ENCODE data around the gene TMEM150B.

TMEM150B gene

DNA sequence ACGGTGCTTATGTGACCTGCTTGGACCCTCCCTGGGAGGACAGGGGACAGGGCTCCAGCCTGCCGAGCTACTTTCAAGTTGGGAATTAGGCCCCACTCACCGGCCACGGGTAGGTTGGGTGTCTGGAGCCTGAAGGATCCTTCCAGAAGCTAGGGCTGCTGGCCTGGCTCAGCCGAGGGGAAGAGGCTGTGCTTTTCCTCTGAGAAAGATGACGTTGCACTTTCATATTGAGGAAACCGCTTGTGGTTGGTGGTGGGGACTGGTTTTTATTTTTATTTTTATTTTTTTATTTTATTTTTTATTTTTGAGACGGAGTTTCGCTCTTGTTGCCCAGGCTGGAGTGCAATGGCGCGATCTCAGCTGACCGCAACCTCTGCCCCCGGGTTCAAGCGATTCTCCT is at the start of gene TMEM150B:
Gene TMEM150B, minus strand, starts transcription at position 170 of the 400 bp plus-strand sequence. CDS start 4,305 bp downstream, outside the sequence.
- no peak for DNase-seq (ENCODE audit: low spot score)

DNA sequence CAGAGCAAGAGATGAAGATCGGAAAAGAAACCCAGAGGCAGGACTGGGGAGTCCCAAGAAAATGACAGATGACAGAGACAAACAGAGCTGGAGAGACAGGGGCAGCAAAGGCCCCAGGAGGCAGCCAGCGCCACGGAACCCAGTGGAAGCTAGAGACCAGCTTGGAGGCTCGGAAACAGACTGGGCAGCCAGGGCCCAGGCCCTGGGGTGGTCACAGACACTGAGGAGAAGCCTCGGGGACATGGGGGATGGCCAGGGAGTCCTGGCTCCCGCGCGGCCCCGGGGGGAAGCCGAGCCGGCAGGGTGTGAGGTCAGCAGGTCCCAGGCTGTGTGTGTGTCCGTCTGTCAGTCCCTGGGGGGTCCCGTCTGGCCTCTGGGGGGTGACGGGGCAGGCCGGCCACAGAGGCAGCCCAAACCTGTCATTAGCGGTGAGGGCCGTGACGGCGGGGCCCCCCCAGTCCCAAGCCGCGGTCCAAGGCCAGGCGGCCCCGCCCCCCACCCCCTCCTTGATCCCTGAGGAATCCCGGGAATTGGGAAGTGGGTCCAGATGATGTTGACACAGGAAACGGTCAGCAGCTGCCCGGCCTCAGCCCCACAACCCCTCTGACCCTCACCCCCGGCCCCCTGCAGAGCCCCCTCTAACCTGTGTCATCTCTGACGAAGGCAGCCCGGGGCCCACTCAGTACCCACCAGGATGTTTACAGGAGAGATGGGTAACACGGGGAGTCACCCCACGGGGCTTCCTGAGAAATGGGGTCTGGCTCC is 49.0 kb upstream of the TMEM150B start:
- no peak for DNase-seq (ENCODE audit: low spot score)

DNA sequence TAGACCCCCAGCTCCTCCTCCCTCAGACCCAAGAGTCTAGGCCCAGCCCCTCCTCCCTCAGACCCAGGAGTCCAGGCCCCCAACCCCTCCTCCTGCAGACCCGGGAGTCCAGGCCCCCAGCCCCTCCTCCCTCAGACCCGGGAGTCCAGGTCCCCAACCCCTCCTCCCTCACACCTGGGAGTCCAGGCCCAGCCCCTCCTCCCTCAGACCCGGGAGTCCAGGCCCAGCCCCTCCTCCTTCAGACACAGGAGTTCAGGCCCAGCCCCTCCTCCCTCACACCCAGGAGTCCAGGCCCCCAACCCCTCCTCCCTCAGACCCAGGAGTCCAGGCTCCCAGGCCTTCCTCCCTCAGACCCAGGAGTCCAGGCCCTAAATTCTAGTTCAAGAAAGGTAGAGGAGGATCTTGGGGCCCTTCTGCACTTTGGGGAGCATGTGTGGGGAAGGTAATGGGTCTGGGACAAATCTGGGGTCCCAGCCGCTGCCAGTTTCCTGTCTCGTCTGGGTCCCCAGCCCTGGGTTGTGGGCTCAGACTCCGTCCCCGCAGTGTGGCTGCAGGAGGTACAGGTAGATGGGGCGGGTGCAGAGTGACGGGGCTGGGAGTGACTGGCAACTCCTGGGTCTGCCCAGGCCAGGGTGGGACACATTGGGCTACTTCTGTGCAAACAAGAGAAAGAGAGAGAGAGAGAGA is 48.3 kb upstream of the TMEM150B start:
- DNase-seq (ENCODE audit: low spot score), result no peak

- DNase-seq (ENCODE audit: low spot score), result no peak
Measured at GRCh38 chr19:55372316-55373081, 47.4 kb upstream of the TMEM150B start.

DNA sequence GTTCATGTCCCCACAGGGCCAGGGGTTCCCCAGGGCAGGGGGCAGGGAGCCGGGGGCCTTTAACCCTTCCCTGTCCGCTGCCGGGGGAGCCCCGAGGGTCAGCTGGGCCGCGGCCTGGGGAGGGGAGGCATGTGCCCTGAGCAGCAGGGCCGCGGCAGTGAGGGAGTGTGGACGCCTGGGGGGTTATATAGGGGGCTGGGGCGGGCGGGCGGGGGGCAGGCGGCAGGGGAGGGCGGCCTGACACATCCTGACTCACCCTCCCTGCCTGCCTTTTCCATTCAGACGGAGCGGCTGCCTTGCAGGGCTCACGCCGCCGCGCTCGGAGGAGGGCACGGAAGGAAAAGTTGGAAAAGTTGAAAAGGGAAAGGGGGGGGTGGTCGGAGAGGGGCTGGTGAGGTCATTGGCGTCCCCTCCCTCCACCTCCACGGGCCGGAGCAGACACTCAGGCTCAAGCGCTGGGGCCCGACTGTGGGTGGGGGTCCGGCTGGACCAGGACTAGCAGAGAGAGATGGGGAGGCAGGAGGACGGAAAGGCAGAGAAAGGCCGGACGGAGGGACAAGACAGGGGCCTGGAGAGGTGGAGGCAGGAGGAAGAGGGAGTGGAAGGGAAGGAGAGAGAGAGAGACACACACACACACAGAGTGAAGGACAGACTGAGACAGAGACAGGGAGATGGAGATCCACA is 45.3 kb upstream of the TMEM150B start, which contains the start of gene IL11:
Gene IL11, minus strand, starts transcription at position 159 of the 684 bp plus-strand sequence. Its CDS starts 153 bp downstream, at position 6.
- no peak for DNase-seq (ENCODE audit: low spot score)

GRCh38 chr19:55369653-55370304 is 44.6 kb upstream of the TMEM150B start:
- no peak for DNase-seq (ENCODE audit: low spot score)

GRCh38 chr19:55368701-55369563 is 43.8 kb upstream of the TMEM150B start:
- DNase-seq (ENCODE audit: low spot score), result no peak

GRCh38 chr19:55368106-55368505 is 43.0 kb upstream of the TMEM150B start:
- DNase-seq (ENCODE audit: low spot score), result no peak

DNA sequence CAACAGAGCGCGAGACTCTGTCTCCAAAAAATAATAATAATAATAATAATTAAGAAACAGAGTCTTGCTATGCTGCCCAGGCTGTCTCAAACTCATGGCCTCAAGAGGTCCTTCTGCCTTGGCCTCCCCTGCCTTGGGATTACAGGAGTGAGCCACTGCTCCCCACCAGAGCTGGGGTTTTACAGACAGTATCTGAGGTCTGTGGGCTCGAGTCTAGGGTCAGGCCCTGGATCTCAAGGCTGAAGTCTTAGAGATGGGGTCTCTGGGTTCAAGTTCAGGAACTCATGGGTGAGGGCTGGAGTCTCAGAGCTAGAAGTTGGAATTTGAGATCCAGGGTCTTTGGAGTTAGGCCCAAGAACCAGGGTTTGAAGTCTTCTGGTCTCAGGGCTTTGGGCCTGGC is 41.6 kb upstream of the TMEM150B start:
- no peak for DNase-seq (ENCODE audit: low spot score)

DNA sequence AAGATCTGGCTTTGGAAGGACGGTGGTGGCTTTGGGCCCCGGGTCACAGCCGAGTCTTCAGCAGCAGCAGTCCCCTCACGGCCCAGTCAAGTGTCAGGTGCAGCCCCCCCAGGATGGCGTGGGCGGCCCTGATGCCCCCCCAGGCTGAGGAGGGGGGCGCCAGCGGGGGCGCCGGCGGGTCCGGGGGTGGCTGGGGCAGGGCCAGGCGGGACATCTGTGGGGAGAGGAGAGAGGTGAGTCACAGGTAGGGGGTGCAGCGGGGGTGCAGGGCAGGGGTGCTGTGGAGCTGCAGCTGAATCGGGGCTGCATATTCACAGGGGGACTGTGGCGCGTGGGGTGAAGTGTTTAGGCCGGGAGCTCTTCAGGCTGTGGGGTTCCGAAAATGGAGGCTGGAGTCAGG is 40.8 kb upstream of the TMEM150B start:
- DNase-seq (ENCODE audit: low spot score), result no peak

DNA sequence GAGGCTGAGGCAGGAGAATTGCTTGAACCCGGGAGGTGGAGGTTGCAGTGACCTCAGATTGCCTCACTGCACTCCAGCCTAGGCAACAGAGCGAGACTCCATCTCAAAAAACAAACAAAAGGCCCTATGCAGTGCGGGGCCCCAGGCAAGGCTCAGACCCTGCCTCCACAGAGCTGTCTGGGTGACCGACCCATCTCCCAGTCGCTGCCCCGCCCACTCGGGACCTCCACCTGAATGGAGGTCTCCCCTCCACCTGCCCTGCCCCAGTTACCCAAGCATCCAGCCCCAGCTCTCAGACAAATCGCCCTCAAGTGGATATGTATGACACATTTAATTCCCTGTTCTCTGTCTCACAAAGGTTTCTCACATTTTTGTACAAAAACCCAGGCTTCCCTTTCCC is 40.1 kb upstream of the TMEM150B start:
- no peak for DNase-seq (ENCODE audit: low spot score)

DNA sequence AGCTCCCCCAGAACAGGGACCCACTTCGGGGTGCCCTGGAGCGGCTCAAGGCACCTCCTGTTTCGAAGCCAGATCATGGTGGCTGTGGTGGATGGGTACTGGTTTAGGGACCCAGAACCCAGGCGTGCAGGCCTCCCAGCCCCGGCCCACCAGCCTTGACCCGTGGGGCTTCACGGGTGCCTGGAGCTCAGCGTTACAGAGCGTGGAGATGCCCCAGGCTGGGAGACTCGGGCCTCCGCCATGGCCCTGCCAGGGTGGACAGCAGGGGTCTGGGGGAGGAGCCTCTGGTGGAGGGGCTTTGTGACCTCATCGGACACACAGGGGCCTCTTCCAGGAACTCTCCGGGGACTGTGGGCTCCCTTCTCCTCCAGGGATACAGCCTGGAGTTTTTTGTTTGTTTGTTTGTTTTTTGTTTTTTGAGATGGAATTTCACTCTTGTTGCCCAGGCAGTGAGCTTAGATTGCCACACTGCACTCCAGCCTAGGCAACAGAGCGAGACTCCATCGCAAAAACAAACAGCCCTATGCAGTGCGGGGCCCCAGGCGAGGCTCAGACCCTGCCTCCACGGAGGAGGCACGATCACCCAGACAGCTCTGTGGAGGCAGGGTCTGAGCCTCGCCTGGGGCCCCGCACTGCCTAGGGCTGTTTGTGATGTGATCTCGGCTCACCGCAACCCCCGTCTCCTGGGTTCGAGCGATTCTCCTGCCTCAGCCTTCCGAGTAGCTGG is 38.0 kb upstream of the TMEM150B start, which contains the start of gene GARIN5B:
Gene GARIN5B, minus strand, starts transcription at position 271 of the 727 bp plus-strand sequence. Its CDS starts 194 bp downstream, at position 77.
- no peak for DNase-seq (ENCODE audit: low spot score)

DNA sequence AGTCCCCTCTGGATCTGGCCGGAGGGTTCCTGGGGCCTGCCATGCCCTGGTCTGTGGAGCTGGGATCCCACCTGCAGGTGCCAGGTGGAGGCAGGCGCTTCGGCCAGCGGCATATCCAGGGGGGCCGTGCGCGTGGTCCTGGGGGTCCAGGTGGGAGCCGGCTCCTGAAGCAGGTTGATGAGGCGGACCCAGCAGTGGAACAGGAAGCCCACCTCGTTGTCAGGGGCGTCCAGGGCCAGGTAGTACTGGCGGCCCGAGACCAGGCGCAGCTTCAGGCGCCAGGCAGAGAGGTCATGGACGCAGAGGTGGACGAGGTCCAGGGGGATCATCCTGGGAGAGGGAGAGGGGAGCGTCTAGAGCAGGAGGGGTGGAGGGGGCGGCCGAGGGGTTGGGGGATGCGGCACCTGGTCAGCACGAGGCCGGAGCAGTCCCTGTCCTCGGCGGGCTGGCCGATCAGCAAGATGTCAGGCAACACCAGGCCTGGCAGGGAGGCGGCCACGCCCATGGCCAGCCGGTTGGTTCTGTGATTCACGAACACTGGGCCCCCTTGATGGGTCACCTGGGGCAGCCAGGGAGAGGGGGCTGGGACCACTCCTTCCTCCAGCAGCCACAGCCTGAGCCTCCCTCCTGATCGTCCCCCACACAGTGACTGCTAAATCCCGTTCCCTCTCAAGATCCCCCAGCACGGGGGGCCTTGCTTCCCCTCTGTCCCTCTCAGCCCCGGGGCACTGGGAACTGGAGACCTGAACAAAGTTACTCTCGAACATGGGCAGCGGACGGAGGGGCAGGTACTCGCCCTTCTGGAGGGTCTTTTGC is 37.2 kb upstream of the TMEM150B start:
- no peak for DNase-seq (ENCODE audit: low spot score)

GRCh38 chr19:55360902-55361301 is 35.8 kb upstream of the TMEM150B start:
- no peak for DNase-seq (ENCODE audit: low spot score)

DNA sequence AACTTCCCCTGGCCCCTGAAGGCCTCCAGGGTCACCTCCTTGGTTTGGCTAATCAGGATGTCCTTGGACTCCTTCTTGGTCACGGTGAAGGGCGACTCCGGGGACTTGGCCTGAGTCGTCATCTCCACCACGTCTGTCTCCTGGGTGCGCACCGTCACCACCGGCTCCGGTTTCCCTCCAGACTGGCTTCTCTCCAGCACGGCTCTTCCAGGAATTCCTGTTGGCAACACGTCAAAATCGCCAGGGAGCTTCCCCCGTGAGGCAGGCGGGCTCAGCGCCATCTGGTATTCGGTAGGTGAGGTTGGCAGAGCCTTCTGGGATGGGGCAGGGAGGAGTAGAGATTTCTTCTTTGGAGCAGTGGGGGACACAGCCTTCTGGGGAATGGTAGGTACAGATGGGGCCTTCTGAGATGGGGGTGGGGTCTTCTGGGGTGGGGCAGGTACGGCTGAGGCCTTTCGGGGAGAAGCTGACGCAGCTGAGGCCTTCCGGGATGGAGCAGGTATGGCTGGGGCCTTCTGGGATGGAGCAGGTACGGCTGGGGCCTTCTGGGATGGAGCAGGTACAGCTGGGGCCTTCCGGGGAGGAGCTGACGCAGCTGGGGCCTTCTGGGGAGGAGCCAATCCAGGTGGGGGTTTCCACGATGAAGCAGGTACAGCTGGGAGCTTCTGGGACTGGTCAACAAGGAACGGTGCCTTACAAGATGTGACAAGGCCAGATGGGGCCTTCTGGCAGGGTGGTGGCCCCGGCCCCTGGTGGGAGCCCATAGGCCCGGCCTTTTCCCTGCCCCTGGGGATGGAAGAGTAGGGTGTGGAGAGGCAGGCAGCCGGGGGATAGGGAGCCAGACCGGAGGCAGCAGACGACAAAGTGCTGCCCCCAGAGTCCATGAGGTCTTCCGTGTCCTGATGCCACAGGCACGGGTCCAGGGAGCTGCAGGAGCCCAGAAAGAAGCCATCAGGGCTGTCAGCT is 34.1 kb upstream of the TMEM150B start:
- DNase-seq (ENCODE audit: low spot score), result no peak

- DNase-seq (ENCODE audit: low spot score), result no peak
Measured at GRCh38 chr19:55358493-55358892, 33.4 kb upstream of the TMEM150B start.

GRCh38 chr19:55355213-55355821 is 30.2 kb upstream of the TMEM150B start:
- DNase-seq (ENCODE audit: low spot score), result no peak

Measured in CD4-positive, alpha-beta T cell treated with Interleukin-15 for 4 hours (primary cell).